HFF-Myc (cell line): Measurements from ENCODE around the gene KCNC2.

ENCODE experiments used
- DNase-seq: peaks from one replicate; pipeline ENCODE4 v3.0.0-alpha.2; 2011; ENCODE audit warnings: low read depth; ENCODE audit errors: extremely low read depth
- H3K4me3 ChIP-seq: replicated peaks from 2 replicates; pipeline ENCODE4 v1.5.1; 2011; ENCODE audit warnings: low read depth, mild to moderate bottlenecking, control low read depth, low read length
- CTCF ChIP-seq: IDR thresholded peaks from 2 replicates; pipeline ENCODE4 v1.5.1; 2012; ENCODE audit warnings: mild to moderate bottlenecking, low read depth, low read length, control low read depth; ENCODE audit errors: missing control alignments

Gene KCNC2

GRCh38 chr12:75177997-75178396 lies 31.6 kb downstream of the KCNC2 start:
- no peak for TF ChIP-seq CTCF
- no peak overlapping the region for H3K4me3 ChIP-seq
- DNase-seq = peak; percentile 72

- no peak for DNase-seq
- no peak overlapping the region for H3K4me3 ChIP-seq
- no peak for TF ChIP-seq CTCF
These were observed 37.0 kb downstream of the KCNC2 start for GRCh38 chr12:75172611-75173010.

- no peak for DNase-seq
- no peak for TF ChIP-seq CTCF
- H3K4me3 ChIP-seq = no peak overlapping the region
These were observed 38.9 kb downstream of the KCNC2 start for GRCh38 chr12:75170640-75171185.

- TF ChIP-seq CTCF = no peak
- no peak overlapping the region for H3K4me3 ChIP-seq
- DNase-seq = no peak
These were observed 46.8 kb downstream of the KCNC2 start for GRCh38 chr12:75162845-75163244.

- no peak for TF ChIP-seq CTCF
- DNase-seq = no peak
- no peak overlapping the region for H3K4me3 ChIP-seq
These were observed 48.2 kb downstream of the KCNC2 start for GRCh38 chr12:75161488-75161887.

- no peak overlapping the region for H3K4me3 ChIP-seq
- TF ChIP-seq CTCF = no peak
- DNase-seq = no peak
These were observed 52.3 kb downstream of the KCNC2 start for GRCh38 chr12:75157385-75157784.

- H3K4me3 ChIP-seq = no peak overlapping the region
- no peak for DNase-seq
- no peak for TF ChIP-seq CTCF
These were observed 53.7 kb downstream of the KCNC2 start for GRCh38 chr12:75155962-75156361.
